ENCODE measurements around the gene RHOF. TPM values are rescaled to one million over a fixed set of nuclear protein-coding genes. Genes with fewer than 3 reads are reported as not detected.

RHOF gene
- total RNA-seq, 4 donors from 2014 or later, result 9.4 to 15.7 (median 12.1) TPM

DNA sequence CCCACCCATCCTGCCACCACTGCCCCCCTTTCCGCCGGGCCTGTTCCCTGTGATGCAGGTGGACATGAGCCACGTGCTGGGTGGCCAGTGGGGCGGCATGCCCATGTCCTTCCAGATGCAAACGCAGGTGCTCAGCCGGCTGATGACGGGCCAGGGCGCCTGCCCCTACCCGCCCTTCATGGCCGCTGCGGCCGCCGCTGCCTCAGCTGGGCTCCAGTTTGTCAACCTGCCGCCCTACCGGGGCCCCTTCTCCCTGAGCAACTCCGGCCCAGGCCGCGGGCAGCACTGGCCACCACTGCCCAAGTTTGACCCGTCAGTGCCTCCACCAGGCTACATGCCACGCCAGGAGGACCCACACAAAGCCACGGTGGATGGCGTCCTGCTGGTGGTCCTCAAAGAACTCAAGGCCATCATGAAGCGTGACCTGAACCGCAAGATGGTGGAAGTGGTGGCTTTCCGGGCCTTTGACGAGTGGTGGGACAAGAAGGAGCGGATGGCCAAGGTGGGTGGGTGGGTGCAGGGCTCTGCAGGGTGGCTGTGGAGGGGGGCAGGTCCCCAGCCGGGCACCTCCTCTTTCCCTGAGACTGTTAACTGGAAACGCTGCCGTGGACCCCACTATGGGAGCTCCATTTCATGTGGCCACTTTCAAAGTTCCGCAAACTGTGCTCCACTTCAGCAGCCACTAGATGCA, 21.1 kb upstream of the RHOF start:
- Histone ChIP-seq H3K27me3 (no peaks in the 10 kb centered on the region), H3K36me3 (peaks cover 0 to 78% of the 10 kb centered on the region in 2 donors), H3K9me3 (no peaks in the 10 kb centered on the region), H3K4me3 (no peak overlapping the region), H3K4me1 (peaks cover 0 to 51% (median 32%) of the 10 kb centered on the region in 3 donors), H3K27ac (no peak overlapping the region)
- no peak for ATAC-seq
- TF ChIP-seq POLR2A (IDR thresholded peaks at IDR 0.05), result no peak
- TF ChIP-seq, protein P1, sequence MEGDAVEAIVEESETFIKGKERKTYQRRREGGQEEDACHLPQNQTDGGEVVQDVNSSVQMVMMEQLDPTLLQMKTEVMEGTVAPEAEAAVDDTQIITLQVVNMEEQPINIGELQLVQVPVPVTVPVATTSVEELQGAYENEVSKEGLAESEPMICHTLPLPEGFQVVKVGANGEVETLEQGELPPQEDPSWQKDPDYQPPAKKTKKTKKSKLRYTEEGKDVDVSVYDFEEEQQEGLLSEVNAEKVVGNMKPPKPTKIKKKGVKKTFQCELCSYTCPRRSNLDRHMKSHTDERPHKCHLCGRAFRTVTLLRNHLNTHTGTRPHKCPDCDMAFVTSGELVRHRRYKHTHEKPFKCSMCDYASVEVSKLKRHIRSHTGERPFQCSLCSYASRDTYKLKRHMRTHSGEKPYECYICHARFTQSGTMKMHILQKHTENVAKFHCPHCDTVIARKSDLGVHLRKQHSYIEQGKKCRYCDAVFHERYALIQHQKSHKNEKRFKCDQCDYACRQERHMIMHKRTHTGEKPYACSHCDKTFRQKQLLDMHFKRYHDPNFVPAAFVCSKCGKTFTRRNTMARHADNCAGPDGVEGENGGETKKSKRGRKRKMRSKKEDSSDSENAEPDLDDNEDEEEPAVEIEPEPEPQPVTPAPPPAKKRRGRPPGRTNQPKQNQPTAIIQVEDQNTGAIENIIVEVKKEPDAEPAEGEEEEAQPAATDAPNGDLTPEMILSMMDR (IDR thresholded peaks at IDR 0.05), result no peak
- TF ChIP-seq EP300 (IDR thresholded peaks at IDR 0.05), result no peak
- TF ChIP-seq POLR2AphosphoS5 (IDR thresholded peaks at IDR 0.05), result no peak
- WGBS, 2 donors (ENCODE audit: low coverage in 1 of 2), result 100% methylated on average over 4 of the region's 31 CpGs; no CpG with 5 or more reads in 1 of the 2 donors

DNA sequence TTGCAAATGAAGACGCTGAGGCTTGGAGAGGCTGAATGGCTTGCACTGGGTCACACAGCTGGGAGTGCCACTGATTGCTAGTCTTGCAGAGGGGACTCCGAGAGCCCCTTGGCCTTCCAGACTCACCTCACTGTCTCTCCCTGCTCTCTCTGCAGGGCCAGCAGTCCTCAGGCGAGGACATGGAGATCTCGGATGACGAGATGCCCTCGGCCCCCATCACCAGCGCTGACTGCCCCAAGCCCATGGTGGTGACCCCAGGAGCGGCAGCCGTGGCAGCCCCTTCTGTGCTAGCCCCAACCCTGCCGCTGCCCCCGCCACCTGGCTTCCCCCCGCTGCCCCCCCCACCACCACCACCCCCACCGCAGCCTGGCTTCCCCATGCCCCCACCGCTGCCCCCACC, 20.5 kb upstream of the RHOF start:
- no peak overlapping the region for H3K4me3 ChIP-seq
- H3K27ac ChIP-seq, result no peak overlapping the region
- ATAC-seq, result no peak
- H3K36me3 ChIP-seq, result peaks cover 0 to 78% of the 10 kb centered on the region in 2 donors
- no peak for TF ChIP-seq POLR2AphosphoS5 (IDR thresholded peaks at IDR 0.05)
- no peak for TF ChIP-seq POLR2A (IDR thresholded peaks at IDR 0.05)
- TF ChIP-seq EP300 (IDR thresholded peaks at IDR 0.05), result no peak
- TF ChIP-seq, protein P1 (IDR thresholded peaks at IDR 0.05), result no peak
- H3K27me3 ChIP-seq, result no peaks in the 10 kb centered on the region
- H3K9me3 ChIP-seq, result no peaks in the 10 kb centered on the region
- WGBS, 2 donors (ENCODE audit: low coverage in 1 of 2), result 80% methylated on average over 1 of the region's 14 CpGs; no CpG with 5 or more reads in 1 of the 2 donors
- H3K4me1 ChIP-seq, result peaks cover 0 to 52% (median 32%) of the 10 kb centered on the region in 3 donors

DNA sequence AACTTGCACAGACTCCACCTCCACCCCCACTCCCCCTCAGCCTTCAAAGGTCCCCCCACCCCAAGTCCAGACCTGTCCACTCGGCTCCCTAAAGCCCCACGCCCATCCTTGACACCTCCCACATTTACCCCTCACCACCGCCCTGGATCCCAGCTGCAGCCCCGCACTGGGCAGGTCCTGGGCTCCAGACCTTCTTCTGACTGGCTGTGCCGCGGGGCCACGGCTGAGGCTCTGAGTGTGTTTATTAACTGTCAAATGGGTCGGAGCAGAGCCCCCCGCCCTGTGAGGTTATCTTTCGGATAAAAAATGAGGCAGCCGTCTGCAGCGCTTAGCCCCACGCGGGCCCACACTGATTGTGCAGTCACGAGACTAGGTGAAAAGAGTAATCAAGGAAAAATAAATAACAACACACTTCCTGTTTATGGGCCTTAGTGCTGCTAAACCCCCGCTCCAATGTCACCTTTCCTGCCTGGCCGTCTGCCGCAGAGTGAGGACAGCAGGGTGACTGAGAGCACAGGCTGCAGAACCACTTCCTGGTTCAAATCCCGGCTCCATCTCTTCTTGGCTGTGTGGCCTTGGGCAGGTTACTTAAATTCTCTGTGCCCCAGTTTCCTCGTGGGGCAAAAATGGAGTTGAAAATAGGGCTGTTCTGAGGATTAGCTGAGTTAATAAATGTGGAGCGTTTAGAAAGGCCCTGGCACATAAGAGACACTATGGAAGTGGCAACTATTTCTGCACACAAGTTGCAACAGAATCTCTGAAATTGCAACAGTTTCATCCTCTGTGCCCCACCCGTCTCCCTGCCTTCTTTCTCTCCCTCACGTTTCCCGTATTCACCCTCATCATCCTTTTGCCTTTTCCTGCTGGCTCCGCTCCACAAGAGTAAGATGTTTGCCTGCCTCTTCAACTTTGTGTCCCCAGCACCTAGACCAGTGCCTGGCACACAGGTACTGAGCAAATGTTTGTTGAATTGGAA, 19.7 kb upstream of the RHOF start:
- peak overlapping the region in 3 of 4 donors; percentile 83 to 84 (median 83) for H3K27ac ChIP-seq
- 0 to 43% methylated on average over 1 to 15 of the region's 25 CpGs for WGBS, 2 donors (ENCODE audit: low coverage in 1 of 2)

DNA sequence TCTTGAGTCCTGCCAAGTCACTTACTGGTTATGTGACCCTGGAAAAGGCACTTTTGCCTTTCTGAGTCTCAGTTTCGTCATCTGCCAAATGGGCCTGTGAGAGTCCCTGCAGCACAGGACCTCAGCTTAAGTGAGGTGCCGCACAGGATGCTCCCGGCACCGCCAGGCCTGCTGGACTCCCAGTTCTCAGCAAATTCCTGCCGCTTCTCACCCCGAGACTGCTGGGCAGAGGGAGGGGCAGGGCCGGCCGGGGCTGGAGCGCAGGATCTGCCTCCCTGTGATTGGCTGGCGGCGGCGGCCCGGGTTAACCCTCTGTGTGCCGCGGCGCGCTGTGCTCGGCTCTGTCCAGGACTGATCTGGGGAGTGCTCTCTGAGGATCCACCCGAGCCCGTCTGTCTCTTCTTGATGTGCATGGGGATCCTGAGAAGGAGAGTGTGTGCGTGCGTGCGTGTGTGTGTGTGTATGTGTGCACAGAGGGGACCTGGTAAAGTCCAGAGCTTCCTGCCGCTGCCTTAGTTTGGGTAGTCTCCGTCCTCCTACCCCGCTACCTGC, 18.9 kb upstream of the RHOF start:
- Histone ChIP-seq H3K4me1 (peaks cover 0 to 66% (median 32%) of the 10 kb centered on the region in 3 donors), H3K27me3 (no peaks in the 10 kb centered on the region), H3K4me3 (peak overlapping the region; percentile 44 to 64), H3K36me3 (peaks cover 0 to 78% of the 10 kb centered on the region in 2 donors), H3K27ac (peak overlapping the region in 3 of 4 donors; percentile 83 to 84 (median 83)), H3K9me3 (no peaks in the 10 kb centered on the region)
- TF ChIP-seq EP300 (IDR thresholded peaks at IDR 0.05) (no peak), POLR2A (IDR thresholded peaks at IDR 0.05) (no peak), POLR2AphosphoS5 (IDR thresholded peaks at IDR 0.05) (no peak)
- TF ChIP-seq, protein P1 (IDR thresholded peaks at IDR 0.05), result no peak
- ATAC-seq, result peak; percentile 83
- WGBS, 2 donors (ENCODE audit: low coverage in 1 of 2), result 21 to 27% methylated on average over 6 of the region's 26 CpGs

More for the DNA sequence above, 19.7 kb upstream of the RHOF start:
- H3K4me3 ChIP-seq, result peak overlapping the region; percentile 44 to 64
- H3K27me3 ChIP-seq, result no peaks in the 10 kb centered on the region
- TF ChIP-seq POLR2A (IDR thresholded peaks at IDR 0.05), result no peak
- TF ChIP-seq EP300 (IDR thresholded peaks at IDR 0.05), result no peak
- TF ChIP-seq, protein P1 (IDR thresholded peaks at IDR 0.05), result no peak
- no peak for TF ChIP-seq POLR2AphosphoS5 (IDR thresholded peaks at IDR 0.05)
- ATAC-seq, result no peak
- H3K4me1 ChIP-seq, result peaks cover 0 to 58% (median 32%) of the 10 kb centered on the region in 3 donors
- H3K36me3 ChIP-seq, result peaks cover 0 to 78% of the 10 kb centered on the region in 2 donors
- no peaks in the 10 kb centered on the region for H3K9me3 ChIP-seq

Data from gastroesophageal sphincter (tissue), 4 donors.